Rectal smooth muscle tissue (tissue), 1 donor: ENCODE measurements around the gene CWC27.

Source experiments
- H3K27ac ChIP-seq: one replicate; pipeline ENCODE4 v1.7.0; 2013; ENCODE audit warnings: low read depth, low read length, inconsistent platforms
- H3K27me3 ChIP-seq: one replicate; pipeline ENCODE4 v1.7.0; 2013; ENCODE audit warnings: low read length; ENCODE audit not compliant: control insufficient read depth, insufficient read depth
- H3K36me3 ChIP-seq: one replicate; pipeline ENCODE4 v1.7.0; 2013; ENCODE audit warnings: low read length; ENCODE audit not compliant: control insufficient read depth, insufficient read depth
- H3K4me1 ChIP-seq: one replicate; pipeline ENCODE4 v1.7.0; 2013; ENCODE audit warnings: low read length; ENCODE audit not compliant: control insufficient read depth, insufficient read depth
- H3K4me3 ChIP-seq: one replicate; pipeline ENCODE4 v1.7.0; 2013; ENCODE audit warnings: low read length
- H3K9ac ChIP-seq: one replicate; pipeline ENCODE4 v1.7.0; 2013; ENCODE audit warnings: low read length

The CWC27 gene

DNA sequence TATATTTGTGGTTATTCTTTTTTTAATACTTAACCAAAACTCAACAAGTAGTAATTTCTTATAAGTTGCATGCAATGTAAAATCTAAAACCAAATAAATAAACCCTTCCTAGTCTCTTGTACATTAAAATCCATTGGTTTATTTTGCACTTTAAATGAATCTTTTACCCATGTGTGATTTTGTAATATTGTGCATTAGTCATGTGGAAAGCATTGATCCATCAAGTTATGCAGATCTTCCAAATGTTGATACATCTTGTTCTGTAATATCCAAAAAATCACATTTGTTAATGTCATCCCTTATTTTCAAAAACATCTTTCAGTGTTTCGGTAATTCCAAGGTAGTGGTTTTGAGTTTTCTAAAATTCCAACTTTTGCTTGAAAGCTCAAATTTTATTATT, 63.3 kb downstream of the CWC27 start:
- H3K36me3 ChIP-seq = no peaks in the 10 kb centered on the region
- peaks cover 3% of the 10 kb centered on the region for H3K4me1 ChIP-seq
- no peak overlapping the region for H3K4me3 ChIP-seq
- H3K27me3 ChIP-seq = no peaks in the 10 kb centered on the region
- no peak overlapping the region for H3K27ac ChIP-seq
- no peak overlapping the region for H3K9ac ChIP-seq

DNA sequence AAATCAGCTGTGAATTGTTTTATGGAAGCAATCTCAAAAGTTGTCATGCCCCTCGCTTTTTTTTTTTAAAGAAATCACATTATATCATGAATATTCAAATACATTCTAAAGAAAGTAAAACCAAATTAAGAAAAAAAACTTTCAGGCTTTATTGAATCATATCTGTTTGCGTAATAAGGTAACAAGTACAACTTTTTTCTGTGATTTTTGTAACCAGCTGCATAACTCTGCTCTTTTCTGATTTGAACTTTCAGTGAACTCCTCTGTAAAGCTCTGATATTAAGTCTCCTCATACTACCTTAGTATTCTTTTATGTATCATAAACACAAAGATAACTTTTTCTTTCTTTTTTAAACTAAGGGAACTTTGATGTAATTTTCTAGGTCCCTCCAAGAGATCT, 65.3 kb downstream of the CWC27 start:
- H3K27ac ChIP-seq = no peak overlapping the region
- no peak overlapping the region for H3K4me3 ChIP-seq
- no peaks in the 10 kb centered on the region for H3K36me3 ChIP-seq
- H3K4me1 ChIP-seq = peaks cover 6% of the 10 kb centered on the region
- no peak overlapping the region for H3K9ac ChIP-seq
- H3K27me3 ChIP-seq = no peaks in the 10 kb centered on the region

DNA sequence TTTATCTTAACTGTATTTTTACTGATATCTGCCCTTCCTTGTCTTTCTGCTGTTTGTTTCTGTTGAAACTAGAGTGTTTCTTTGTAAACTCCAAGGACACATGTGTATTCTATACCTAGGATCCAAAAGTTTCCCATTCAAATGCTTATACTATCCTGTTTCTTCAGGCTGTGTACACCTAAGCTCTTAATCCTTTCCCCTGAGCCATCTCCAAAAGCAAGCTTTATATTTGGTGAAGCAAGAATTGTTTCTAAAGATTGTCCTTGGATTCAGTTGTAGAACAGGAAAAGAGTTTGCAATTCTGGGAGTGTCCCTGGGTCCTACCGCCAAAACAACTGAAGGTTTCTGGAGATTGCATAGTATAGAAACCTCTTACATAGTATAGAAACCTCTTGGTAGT, 65.9 kb downstream of the CWC27 start:
- H3K9ac ChIP-seq = no peak overlapping the region
- no peaks in the 10 kb centered on the region for H3K36me3 ChIP-seq
- peaks cover 6% of the 10 kb centered on the region for H3K4me1 ChIP-seq
- H3K4me3 ChIP-seq = no peak overlapping the region
- no peaks in the 10 kb centered on the region for H3K27me3 ChIP-seq
- no peak overlapping the region for H3K27ac ChIP-seq

DNA sequence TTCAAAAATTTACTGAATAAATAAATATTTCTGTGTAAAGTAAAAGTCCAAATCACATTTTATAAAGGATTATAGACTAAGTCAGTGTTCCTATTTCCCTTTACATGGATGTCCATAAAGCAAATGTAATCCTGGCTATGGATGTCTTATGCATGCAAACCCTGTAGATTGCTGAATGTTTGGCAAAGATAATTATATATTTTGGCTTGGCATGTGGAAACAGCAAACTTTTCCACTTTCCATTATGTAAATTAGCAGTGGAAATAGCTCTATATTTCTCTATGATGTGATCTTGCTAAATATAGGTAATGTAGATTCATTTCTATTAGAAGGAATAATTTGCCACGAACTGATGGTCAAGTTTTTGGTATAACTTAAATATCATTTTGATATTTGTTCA, 66.5 kb downstream of the CWC27 start:
- no peak overlapping the region for H3K27ac ChIP-seq
- H3K4me3 ChIP-seq = no peak overlapping the region
- peaks cover 6% of the 10 kb centered on the region for H3K4me1 ChIP-seq
- no peaks in the 10 kb centered on the region for H3K27me3 ChIP-seq
- no peaks in the 10 kb centered on the region for H3K36me3 ChIP-seq
- H3K9ac ChIP-seq = no peak overlapping the region

DNA sequence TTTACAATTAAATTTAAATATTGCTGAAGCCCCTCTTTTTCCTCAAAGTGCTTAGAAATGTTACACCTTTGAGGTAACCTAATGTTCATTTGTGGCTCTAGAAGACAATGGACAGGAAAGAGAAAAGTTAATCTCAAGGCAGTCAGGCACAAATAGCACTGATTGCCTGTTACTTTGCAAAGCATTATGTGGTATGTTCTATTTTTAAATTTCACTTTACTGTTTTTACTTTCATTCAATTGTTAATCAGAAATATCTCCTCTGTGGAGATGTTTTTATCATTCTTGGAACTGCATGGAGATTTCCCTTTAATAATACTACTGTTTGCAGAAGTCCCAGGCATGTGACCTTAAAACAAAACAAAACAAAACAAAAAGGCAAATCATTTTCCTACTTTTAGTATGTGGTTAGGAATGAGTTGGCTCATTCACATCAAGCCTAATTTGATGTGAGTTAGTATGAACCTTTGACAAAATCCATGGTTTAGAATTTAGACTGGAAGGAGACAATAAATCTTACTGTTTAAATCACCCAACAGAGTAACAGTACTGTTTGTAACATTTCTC, 67.5 kb downstream of the CWC27 start:
- Histone ChIP-seq H3K27ac (no peak overlapping the region), H3K36me3 (no peaks in the 10 kb centered on the region), H3K4me3 (no peak overlapping the region), H3K9ac (no peak overlapping the region), H3K27me3 (no peaks in the 10 kb centered on the region), H3K4me1 (peaks cover 6% of the 10 kb centered on the region)

DNA sequence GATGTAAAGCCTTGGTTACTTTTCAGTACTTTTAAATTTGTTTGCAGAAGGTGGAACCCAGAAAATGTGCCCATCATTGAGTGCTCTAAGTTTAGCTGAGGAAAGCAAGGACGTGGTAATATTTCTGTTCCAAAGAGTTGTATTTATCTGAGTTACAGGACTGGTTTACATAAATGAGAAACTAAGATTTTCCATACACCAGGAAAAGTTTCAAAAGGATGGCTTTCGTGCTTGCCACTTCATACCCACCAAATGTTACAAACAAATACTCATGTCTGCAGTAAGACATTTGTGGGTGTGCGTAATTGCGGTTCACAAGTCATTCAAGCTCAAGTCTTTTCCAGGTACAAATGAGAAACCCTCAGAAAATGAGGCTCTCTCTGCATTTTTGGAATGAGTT, 68.1 kb downstream of the CWC27 start:
- Histone ChIP-seq H3K4me1 (peaks cover 6% of the 10 kb centered on the region), H3K36me3 (no peaks in the 10 kb centered on the region), H3K9ac (no peak overlapping the region), H3K27ac (no peak overlapping the region), H3K27me3 (no peaks in the 10 kb centered on the region), H3K4me3 (no peak overlapping the region)

DNA sequence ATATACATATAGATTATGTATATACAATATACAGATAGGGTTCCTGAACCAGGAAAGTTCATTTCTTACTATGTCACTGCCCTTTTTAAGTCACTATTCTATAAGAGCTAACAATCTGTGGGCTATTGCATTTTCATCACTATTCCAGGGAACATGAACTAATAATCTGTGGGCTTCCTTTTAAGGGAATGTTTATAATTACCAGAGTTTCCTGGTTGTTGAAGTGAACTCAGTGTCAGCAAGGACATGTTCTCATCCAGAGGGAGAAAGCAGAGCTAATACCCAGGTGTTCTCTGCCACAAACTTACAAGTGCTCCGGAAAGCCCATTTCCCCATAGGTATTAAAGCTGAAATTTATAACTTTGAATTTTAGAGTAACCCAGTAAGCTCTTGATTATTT, 69.6 kb downstream of the CWC27 start:
- Histone ChIP-seq H3K27me3 (no peaks in the 10 kb centered on the region), H3K27ac (no peak overlapping the region), H3K4me1 (peaks cover 6% of the 10 kb centered on the region), H3K4me3 (no peak overlapping the region), H3K36me3 (no peaks in the 10 kb centered on the region), H3K9ac (no peak overlapping the region)

DNA sequence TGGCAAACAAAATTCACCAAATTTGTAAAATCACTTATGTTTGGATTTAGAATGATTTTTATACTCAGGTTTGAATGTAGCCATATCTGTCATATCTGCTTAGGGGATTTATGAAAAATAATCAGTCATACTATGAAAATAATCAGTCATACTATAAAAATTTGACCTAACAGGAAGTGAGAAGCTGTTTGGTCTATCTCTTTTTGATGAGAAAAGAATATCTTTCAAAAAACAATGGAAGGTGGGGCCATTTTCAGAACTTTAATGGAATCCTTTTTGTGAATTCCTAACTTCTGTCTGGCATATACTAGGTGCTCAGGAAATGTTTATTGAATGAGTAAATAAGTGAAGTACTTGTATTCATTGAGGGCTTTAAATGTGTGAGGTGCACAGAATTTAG, 70.1 kb downstream of the CWC27 start:
- H3K27me3 ChIP-seq = no peaks in the 10 kb centered on the region
- H3K4me3 ChIP-seq = no peak overlapping the region
- H3K36me3 ChIP-seq = no peaks in the 10 kb centered on the region
- H3K27ac ChIP-seq = no peak overlapping the region
- H3K9ac ChIP-seq = no peak overlapping the region
- H3K4me1 ChIP-seq = peaks cover 6% of the 10 kb centered on the region

DNA sequence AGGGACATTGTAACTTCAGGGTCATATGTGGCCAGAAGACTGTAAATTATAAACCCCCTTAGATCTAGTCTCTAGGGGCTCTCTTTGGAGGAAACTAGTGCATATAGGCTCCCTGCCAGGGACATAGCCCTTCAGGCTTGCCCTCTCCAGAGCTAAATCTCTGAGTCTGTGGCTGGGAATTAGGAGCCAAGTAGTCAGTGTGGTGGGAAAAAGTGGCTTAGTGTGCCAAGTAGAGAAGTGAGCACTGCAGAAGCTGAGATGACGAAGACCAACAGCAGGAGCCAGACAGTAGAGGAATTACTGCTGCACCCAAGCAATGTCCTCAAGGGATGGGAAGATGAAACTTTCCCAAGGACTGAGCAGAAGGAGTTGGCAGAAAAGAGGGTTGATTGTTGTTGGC, 71.2 kb downstream of the CWC27 start:
- Histone ChIP-seq H3K9ac (no peak overlapping the region), H3K27ac (no peak overlapping the region), H3K4me3 (no peak overlapping the region)

DNA sequence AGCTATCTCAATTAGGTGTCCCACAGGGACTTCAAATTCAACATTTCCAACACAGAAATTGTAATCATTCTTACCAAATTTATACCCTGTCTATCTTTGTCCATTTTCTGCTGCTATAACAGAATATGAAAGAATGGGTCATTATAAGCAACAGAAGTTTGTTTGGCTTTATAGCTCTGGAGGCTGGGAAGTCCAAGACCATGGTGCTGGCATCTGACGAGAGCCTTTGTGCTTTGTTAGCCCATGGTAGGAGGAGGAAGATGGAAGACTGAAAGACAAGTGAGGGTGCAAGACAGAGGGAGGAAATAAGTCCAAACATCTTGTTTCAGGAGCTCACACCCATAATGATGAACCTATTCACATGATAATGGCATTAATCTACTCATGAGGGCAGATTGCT, 72.2 kb downstream of the CWC27 start:
- H3K27ac ChIP-seq = no peak overlapping the region
- H3K4me3 ChIP-seq = no peak overlapping the region
- no peak overlapping the region for H3K9ac ChIP-seq
- no peaks in the 10 kb centered on the region for H3K27me3 ChIP-seq
- peaks cover 6% of the 10 kb centered on the region for H3K4me1 ChIP-seq
- no peaks in the 10 kb centered on the region for H3K36me3 ChIP-seq

More for the DNA sequence above, 71.2 kb downstream of the CWC27 start:
- H3K27me3 ChIP-seq = no peaks in the 10 kb centered on the region
- H3K36me3 ChIP-seq = no peaks in the 10 kb centered on the region
- H3K4me1 ChIP-seq = peaks cover 6% of the 10 kb centered on the region

DNA sequence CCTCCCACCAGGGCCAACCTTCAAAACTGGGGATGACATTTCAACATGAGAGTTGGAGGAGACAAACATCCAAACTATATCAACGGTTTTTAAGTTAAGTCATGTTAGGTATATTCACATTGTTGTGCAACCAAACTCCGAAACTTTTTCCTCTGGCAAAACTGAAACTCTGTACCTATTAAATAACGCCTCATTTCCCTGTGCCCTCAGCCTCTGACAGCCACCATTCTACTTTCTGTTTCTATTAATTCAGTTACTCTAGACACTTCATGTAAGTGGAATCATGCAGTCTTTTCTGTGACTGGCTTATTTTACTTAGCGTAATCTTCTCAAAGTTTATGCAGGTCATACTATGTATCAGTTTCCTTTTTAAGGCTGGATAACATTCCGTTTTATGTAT, 85.0 kb downstream of the CWC27 start:
- H3K4me1 ChIP-seq = peaks cover 2% of the 10 kb centered on the region
- no peaks in the 10 kb centered on the region for H3K36me3 ChIP-seq
- no peak overlapping the region for H3K9ac ChIP-seq
- H3K4me3 ChIP-seq = no peak overlapping the region
- H3K27me3 ChIP-seq = no peaks in the 10 kb centered on the region
- no peak overlapping the region for H3K27ac ChIP-seq

DNA sequence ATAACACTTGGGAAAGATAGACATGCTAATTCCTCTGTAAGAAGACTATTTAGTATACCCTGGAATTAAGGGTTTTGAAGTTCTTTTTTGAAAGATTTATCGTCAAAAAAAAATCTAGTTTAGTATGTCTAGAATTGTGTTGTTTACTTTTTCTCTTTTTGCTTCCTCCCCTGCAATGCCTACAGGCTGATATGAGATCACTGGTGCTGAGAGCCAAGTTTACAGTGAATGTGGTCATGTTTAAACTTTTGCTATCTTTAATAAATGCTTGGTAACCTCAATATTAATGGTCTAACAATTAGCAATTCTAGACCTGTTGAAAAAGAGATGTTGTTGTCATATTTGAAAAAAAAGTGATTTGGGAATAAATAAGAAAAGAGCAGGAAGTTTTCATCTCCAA, 86.1 kb downstream of the CWC27 start:
- Histone ChIP-seq H3K36me3 (no peaks in the 10 kb centered on the region), H3K9ac (no peak overlapping the region), H3K4me1 (peaks cover 10% of the 10 kb centered on the region), H3K4me3 (no peak overlapping the region), H3K27me3 (no peaks in the 10 kb centered on the region), H3K27ac (no peak overlapping the region)

DNA sequence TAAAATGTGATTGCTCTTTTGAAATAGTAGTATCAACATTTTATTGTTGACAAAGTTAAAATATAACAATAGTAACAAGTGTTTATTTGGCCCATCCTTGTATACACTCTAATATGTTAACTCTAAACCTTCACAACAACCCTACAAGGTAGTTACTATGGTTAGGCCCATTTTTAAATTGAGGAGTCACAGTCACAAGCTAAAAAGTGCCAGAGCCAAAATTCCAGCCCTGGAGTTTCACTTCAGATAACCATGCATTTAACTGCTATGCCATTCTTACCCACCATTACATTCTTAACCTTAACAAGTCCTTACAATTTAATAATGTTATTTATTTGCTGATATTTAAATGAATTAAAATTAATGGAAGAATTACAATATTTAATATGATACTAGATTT, 91.2 kb downstream of the CWC27 start:
- Histone ChIP-seq H3K27ac (no peak overlapping the region), H3K9ac (no peak overlapping the region), H3K27me3 (no peaks in the 10 kb centered on the region), H3K4me3 (no peak overlapping the region), H3K36me3 (no peaks in the 10 kb centered on the region), H3K4me1 (peaks cover 10% of the 10 kb centered on the region)
